Embryonic facial prominence (tissue), 1 donor: Measurements from ENCODE around the gene STX10.
"Not testable (repeated sequence)": the region's sequence is repeated elsewhere in the genome, so short reads cannot be mapped to it uniquely, and the experiment has no call there.

Source experiments
- DNase-seq: peaks from one replicate; pipeline ENCODE4 v3.0.0-alpha.2; 2016; ENCODE audit errors: extremely low spot score

The STX10 gene

GRCh38 chr19:13164343-13165161 lies 14.4 kb upstream of the STX10 start:
- peak; percentile 70 for DNase-seq

- DNase-seq = no peak
Measured at GRCh38 chr19:13163609-13164342, 13.6 kb upstream of the STX10 start.

- peak; percentile 89 for DNase-seq
Measured at GRCh38 chr19:13162724-13163608, 12.8 kb upstream of the STX10 start.

- no peak for DNase-seq
Measured at GRCh38 chr19:13160557-13160956, 10.4 kb upstream of the STX10 start.

- DNase-seq = no peak
Measured at GRCh38 chr19:13159713-13160112, 9.5 kb upstream of the STX10 start.

- DNase-seq = peak; percentile 53
Measured at GRCh38 chr19:13155472-13156359, 5.5 kb upstream of the STX10 start.

GRCh38 chr19:13154911-13155471 lies 4.8 kb upstream of the STX10 start:
- DNase-seq = peak; percentile 55

- DNase-seq = peak; percentile 70
Measured at GRCh38 chr19:13154241-13154778, 4.1 kb upstream of the STX10 start.

GRCh38 chr19:13153569-13154240 lies 3.5 kb upstream of the STX10 start:
- no peak for DNase-seq

- peak; percentile 92 for DNase-seq
Measured at GRCh38 chr19:13152974-13153568, 2.9 kb upstream of the STX10 start.

GRCh38 chr19:13152356-13152973 lies 2.3 kb upstream of the STX10 start:
- no peak for DNase-seq

- peak; percentile 98 for DNase-seq
Measured at GRCh38 chr19:13151605-13152355, 1.6 kb upstream of the STX10 start.

- DNase-seq = no peak
Measured at GRCh38 chr19:13150931-13151604, 893 bp upstream of the STX10 start.

GRCh38 chr19:13149628-13150186 lies 468 bp downstream of the STX10 start:
- no peak for DNase-seq

GRCh38 chr19:13149173-13149627 lies 975 bp downstream of the STX10 start:
- DNase-seq = not testable (repeated sequence)

GRCh38 chr19:13146763-13147563 lies 3.2 kb downstream of the STX10 start:
- DNase-seq = no peak
